ENCODE measurements around the gene GRIA3. TPM values are rescaled to one million over a fixed set of nuclear protein-coding genes. Genes with fewer than 3 reads are reported as not detected.
A peak's percentile ranks its signal among the peaks of the same experiment; 100 is the strongest.

Gene GRIA3
- total RNA-seq, 1 experiment from 2014 or later: not detected

DNA sequence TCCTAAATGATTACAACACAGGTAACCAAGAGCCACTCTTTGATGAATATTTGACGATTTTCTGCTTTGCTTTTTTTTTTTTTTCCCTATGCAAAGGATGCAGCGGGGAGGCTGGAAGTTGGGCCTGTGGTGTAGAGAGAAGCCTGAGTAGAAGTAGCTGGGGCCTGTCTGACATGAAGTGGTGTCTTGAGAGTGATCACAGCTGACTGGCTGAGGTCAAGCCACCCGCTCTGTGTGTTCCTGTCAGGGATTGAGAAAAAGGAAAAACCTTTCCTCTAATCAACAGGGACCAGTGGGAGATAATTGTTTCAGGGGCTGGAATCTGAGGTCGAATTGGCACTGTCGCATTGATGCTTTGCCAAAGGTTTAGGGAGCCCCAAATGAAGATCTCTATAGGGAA lies 258.7 kb downstream of the GRIA3 start:
- Mint-ChIP-seq H3K36me3 (ENCODE audit: insufficient read depth, unreplicated experiment) (no peaks in the 10 kb centered on the region), H3K4me3 (ENCODE audit: unreplicated experiment) (no peak overlapping the region), H3K27ac (ENCODE audit: low read depth, unreplicated experiment) (no peak overlapping the region), H3K4me1 (ENCODE audit: insufficient read depth, unreplicated experiment) (no peaks in the 10 kb centered on the region), H3K9me3 (ENCODE audit: unreplicated experiment) (peaks cover 13% of the 10 kb centered on the region), H3K27me3 (ENCODE audit: insufficient read depth, unreplicated experiment) (no peaks in the 10 kb centered on the region)
- POLR2A ChIA-PET: no interaction called here
- intact Hi-C loops (cut with micrococcal nuclease): no loop called here
- TF ChIP-seq CTCF (IDR thresholded peaks at IDR 0.05; ENCODE audit: unreplicated experiment): no peak
- DNase-seq (ENCODE audit: unreplicated experiment): no peak
- CTCF ChIA-PET: no interaction called here
- BruUV-seq (replicated peaks): no TSS peak

GRCh38 chrX:123447506-123447905 lies 263.4 kb downstream of the GRIA3 start:
- BruUV-seq (replicated peaks): no TSS peak
- H3K27ac Mint-ChIP-seq (ENCODE audit: low read depth, unreplicated experiment): no peak overlapping the region
- ChIA-PET POLR2A (no interaction called here), CTCF (interaction anchor here (0.7 kb wide), 1 partner anchor 1821 kb away, joined by 3 read pairs; no protein-coding TSS in a partner anchor)
- no peak overlapping the region for H3K4me3 Mint-ChIP-seq (ENCODE audit: unreplicated experiment)
- no peak for DNase-seq (ENCODE audit: unreplicated experiment)
- no peaks in the 10 kb centered on the region for H3K4me1 Mint-ChIP-seq (ENCODE audit: insufficient read depth, unreplicated experiment)
- TF ChIP-seq CTCF (IDR thresholded peaks at IDR 0.05; ENCODE audit: unreplicated experiment): no peak
- no peaks in the 10 kb centered on the region for H3K36me3 Mint-ChIP-seq (ENCODE audit: insufficient read depth, unreplicated experiment)
- no peaks in the 10 kb centered on the region for H3K27me3 Mint-ChIP-seq (ENCODE audit: insufficient read depth, unreplicated experiment)
- intact Hi-C loops (cut with micrococcal nuclease): no loop called here
- peaks cover 6% of the 10 kb centered on the region for H3K9me3 Mint-ChIP-seq (ENCODE audit: unreplicated experiment)

- Mint-ChIP-seq H3K4me3 (ENCODE audit: unreplicated experiment) (no peak overlapping the region), H3K36me3 (ENCODE audit: insufficient read depth, unreplicated experiment) (no peaks in the 10 kb centered on the region), H3K27me3 (ENCODE audit: insufficient read depth, unreplicated experiment) (no peaks in the 10 kb centered on the region), H3K9me3 (ENCODE audit: unreplicated experiment) (peaks cover 12% of the 10 kb centered on the region), H3K4me1 (ENCODE audit: insufficient read depth, unreplicated experiment) (no peaks in the 10 kb centered on the region), H3K27ac (ENCODE audit: low read depth, unreplicated experiment) (no peak overlapping the region)
- ChIA-PET POLR2A (no interaction called here), CTCF (interaction anchor here (1.1 to 1.4 kb wide), 2 partner anchors 9 to 26 kb away, joined by 3 to 6 read pairs; no protein-coding TSS in a partner anchor)
- DNase-seq (ENCODE audit: unreplicated experiment): no peak
- no TSS peak for BruUV-seq (replicated peaks)
- intact Hi-C loops (cut with micrococcal nuclease): no loop called here
- TF ChIP-seq CTCF (IDR thresholded peaks at IDR 0.05; ENCODE audit: unreplicated experiment): no peak
Measured at GRCh38 chrX:123449335-123449734, 265.3 kb downstream of the GRIA3 start.

DNA sequence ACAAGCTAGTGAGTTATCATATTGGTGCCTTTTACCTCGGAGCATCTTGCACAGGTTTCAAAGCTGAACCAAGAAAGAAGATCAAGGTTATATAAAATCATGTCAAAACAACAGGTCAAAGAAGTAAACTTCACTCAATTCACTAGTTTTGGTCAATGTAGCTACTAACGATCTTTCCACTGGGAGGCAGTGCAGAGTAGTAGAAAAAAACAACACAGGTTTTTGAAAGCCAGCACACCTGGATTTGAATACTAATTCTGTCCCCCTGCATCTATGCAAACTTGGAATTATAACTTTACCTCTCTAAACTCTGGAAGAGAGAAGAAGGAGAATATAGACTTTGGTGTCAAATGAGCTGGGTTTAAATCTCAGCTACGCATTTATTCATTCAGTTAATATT lies 266.1 kb downstream of the GRIA3 start:
- ChIA-PET POLR2A (interaction anchor here (0.7 to 1.4 kb wide), 2 partner anchors 141 to 282 kb away, joined by 3 to 7 read pairs; partner anchors contain the start of gene THOC2), CTCF (interaction anchor here (0.5 to 2.6 kb wide), 14 partner anchors 9 to 519 kb away, joined by 3 to 14 read pairs (median 3); no protein-coding TSS in a partner anchor)
- peak; percentile 30 for DNase-seq (ENCODE audit: unreplicated experiment)
- no TSS peak for BruUV-seq (replicated peaks)
- Mint-ChIP-seq H3K9me3 (ENCODE audit: unreplicated experiment) (peaks cover 11% of the 10 kb centered on the region), H3K4me3 (ENCODE audit: unreplicated experiment) (no peak overlapping the region), H3K27me3 (ENCODE audit: insufficient read depth, unreplicated experiment) (no peaks in the 10 kb centered on the region), H3K4me1 (ENCODE audit: insufficient read depth, unreplicated experiment) (no peaks in the 10 kb centered on the region), H3K36me3 (ENCODE audit: insufficient read depth, unreplicated experiment) (no peaks in the 10 kb centered on the region), H3K27ac (ENCODE audit: low read depth, unreplicated experiment) (no peak overlapping the region)
- peak; percentile 33 for TF ChIP-seq CTCF (IDR thresholded peaks at IDR 0.05; ENCODE audit: unreplicated experiment)
- intact Hi-C loops (cut with micrococcal nuclease): no loop called here
